Activated naive CD4-positive, alpha-beta T cell treated with anti-CD3 and anti-CD28 coated beads, Interleukin-2, amount 50 U/mL, for 72 hours (primary cell): ENCODE measurements around the gene ZNF579. TPM values are rescaled to one million over a fixed set of nuclear protein-coding genes. Genes with fewer than 3 reads are reported as not detected.
A peak's percentile ranks its signal among the peaks of the same experiment; 100 is the strongest.

Source experiments
- ATAC-seq, 2 donors: fragments of 150-1000 bp; cut with Tn5 transposase; 2 replicates each; pipeline ENCODE4 v1.10.0; 2021; ENCODE audit warnings: mild to moderate bottlenecking in 2 of 2, moderate library complexity in 2 of 2
- DNase-seq, 2 donors: peaks; one replicate each; pipeline ENCODE4 v3.0.0; 2021 to 2022; ENCODE audit warnings: low spot score in 2 of 2
- H3K27ac Mint-ChIP-seq, 2 donors: one replicate each; pipeline ENCODE4 v1.8.0; 2022; ENCODE audit warnings: mild to moderate bottlenecking in 2 of 2, mixed read lengths in 2 of 2
- H3K36me3 Mint-ChIP-seq, 2 donors: one replicate each; pipeline ENCODE4 v1.8.0; 2022; ENCODE audit warnings: mixed read lengths in 2 of 2
- H3K9me3 Mint-ChIP-seq, 2 donors: one replicate each; pipeline ENCODE4 v1.8.0; 2022; ENCODE audit warnings: mixed read lengths in 2 of 2
- total RNA-seq, 2 donors: library from RNA; stranded (reverse); gene quantifications; one replicate each; pipeline ENCODE4 v1.2.3, GENCODE V29; 2022

ZNF579 gene
- total RNA-seq, 2 donors from 2014 or later = 8.7 to 10.1 TPM

GRCh38 chr19:55614711-55615542 is 34.3 kb upstream of the ZNF579 start:
- no peak for ATAC-seq
- no peak for DNase-seq
- H3K27ac Mint-ChIP-seq = no peak overlapping the region
- H3K9me3 Mint-ChIP-seq = no peaks in the 10 kb centered on the region
- H3K36me3 Mint-ChIP-seq = peaks cover 2 to 10% of the 10 kb centered on the region in 2 donors

- no peak for DNase-seq
- Mint-ChIP-seq H3K9me3 (no peaks in the 10 kb centered on the region), H3K27ac (no peak overlapping the region), H3K36me3 (peaks cover 4 to 13% of the 10 kb centered on the region in 2 donors)
- ATAC-seq = no peak
Observed at GRCh38 chr19:55613930-55614710, 33.5 kb upstream of the ZNF579 start.

GRCh38 chr19:55613396-55613795 is 32.7 kb upstream of the ZNF579 start:
- H3K27ac Mint-ChIP-seq = no peak overlapping the region
- ATAC-seq (no peak), DNase-seq (no peak)
- peaks cover 4 to 13% of the 10 kb centered on the region in 2 donors for H3K36me3 Mint-ChIP-seq
- H3K9me3 Mint-ChIP-seq = no peaks in the 10 kb centered on the region

- no peak for ATAC-seq
- H3K27ac Mint-ChIP-seq = peak overlapping the region in 1 of 2 donors; percentile 31
Observed at GRCh38 chr19:55611983-55612645, 31.5 kb upstream of the ZNF579 start.

GRCh38 chr19:55611300-55611982 is 30.8 kb upstream of the ZNF579 start:
- H3K36me3 Mint-ChIP-seq = peaks cover 8 to 12% of the 10 kb centered on the region in 2 donors
- no peaks in the 10 kb centered on the region for H3K9me3 Mint-ChIP-seq
- ATAC-seq (no peak), DNase-seq (no peak)
- H3K27ac Mint-ChIP-seq = peak overlapping the region in 1 of 2 donors; percentile 31

More at GRCh38 chr19:55611983-55612645, 31.5 kb upstream of the ZNF579 start:
- no peaks in the 10 kb centered on the region for H3K9me3 Mint-ChIP-seq
- peaks cover 4 to 6% of the 10 kb centered on the region in 2 donors for H3K36me3 Mint-ChIP-seq
- DNase-seq = no peak

GRCh38 chr19:55609326-55609725 is 28.7 kb upstream of the ZNF579 start:
- Mint-ChIP-seq H3K9me3 (no peaks in the 10 kb centered on the region), H3K36me3 (peaks cover 15 to 19% of the 10 kb centered on the region in 2 donors), H3K27ac (no peak overlapping the region)
- DNase-seq (no peak), ATAC-seq (no peak)

- ATAC-seq = no peak
- peak overlapping the region; percentile 90 to 96 for H3K27ac Mint-ChIP-seq
- no peak for DNase-seq
- H3K9me3 Mint-ChIP-seq = no peaks in the 10 kb centered on the region
- peaks cover 15 to 27% of the 10 kb centered on the region in 2 donors for H3K36me3 Mint-ChIP-seq
Observed at GRCh38 chr19:55606817-55607216, 26.2 kb upstream of the ZNF579 start.

- ATAC-seq (no peak), DNase-seq (no peak)
- Mint-ChIP-seq H3K36me3 (peaks cover 16 to 27% of the 10 kb centered on the region in 2 donors), H3K27ac (peak overlapping the region; percentile 90 to 96), H3K9me3 (no peaks in the 10 kb centered on the region)
Observed at GRCh38 chr19:55606471-55606787, 25.8 kb upstream of the ZNF579 start.

GRCh38 chr19:55605637-55606470 is 25.2 kb upstream of the ZNF579 start, which contains the start of gene ZNF865:
ZNF865 (plus strand) TSS chr19:55605647; CDS start chr19:55613619, 7,972 bp downstream.
- no peaks in the 10 kb centered on the region for H3K9me3 Mint-ChIP-seq
- peak within 1 kb of the TSS; percentile 90 to 96 for H3K27ac Mint-ChIP-seq
- peak; percentile 29 to 57 for ATAC-seq
- DNase-seq = peak; percentile 57 to 76
- H3K36me3 Mint-ChIP-seq = peaks cover 22 to 27% of the 10 kb centered on the region in 2 donors

GRCh38 chr19:55605207-55605636 is 24.6 kb upstream of the ZNF579 start:
- peak overlapping the region; percentile 90 to 94 for H3K27ac Mint-ChIP-seq
- no peaks in the 10 kb centered on the region for H3K9me3 Mint-ChIP-seq
- H3K36me3 Mint-ChIP-seq = peaks cover 23 to 27% of the 10 kb centered on the region in 2 donors
- ATAC-seq = peak; percentile 79 to 88
- peak; percentile 98 to 99 for DNase-seq

- Mint-ChIP-seq H3K9me3 (peaks cover 0 to 2% of the 10 kb centered on the region in 2 donors), H3K27ac (peak overlapping the region; percentile 13 to 90), H3K36me3 (peaks cover 21 to 22% of the 10 kb centered on the region in 2 donors)
- no peak for DNase-seq
- ATAC-seq = no peak
Observed at GRCh38 chr19:55603581-55604292, 23.1 kb upstream of the ZNF579 start.

GRCh38 chr19:55603115-55603514 is 22.5 kb upstream of the ZNF579 start:
- peak overlapping the region; percentile 13 to 90 for H3K27ac Mint-ChIP-seq
- H3K36me3 Mint-ChIP-seq = peaks cover 22 to 25% of the 10 kb centered on the region in 2 donors
- DNase-seq = no peak
- H3K9me3 Mint-ChIP-seq = peaks cover 0 to 5% of the 10 kb centered on the region in 2 donors
- ATAC-seq = no peak

- no peak for DNase-seq
- Mint-ChIP-seq H3K36me3 (peaks cover 22 to 25% of the 10 kb centered on the region in 2 donors), H3K27ac (peak overlapping the region in 1 of 2 donors; percentile 91), H3K9me3 (peaks cover 0 to 5% of the 10 kb centered on the region in 2 donors)
- ATAC-seq = no peak
Observed at GRCh38 chr19:55602104-55603001, 21.7 kb upstream of the ZNF579 start.

- H3K9me3 Mint-ChIP-seq = peaks cover 0 to 5% of the 10 kb centered on the region in 2 donors
- H3K36me3 Mint-ChIP-seq = peaks cover 22 to 24% of the 10 kb centered on the region in 2 donors
- H3K27ac Mint-ChIP-seq = peak overlapping the region; percentile 74 to 91
- DNase-seq (no peak), ATAC-seq (no peak)
Observed at GRCh38 chr19:55601084-55601483, 20.4 kb upstream of the ZNF579 start.
